ENCODE measurements around the gene BCR.

Gene BCR

DNA sequence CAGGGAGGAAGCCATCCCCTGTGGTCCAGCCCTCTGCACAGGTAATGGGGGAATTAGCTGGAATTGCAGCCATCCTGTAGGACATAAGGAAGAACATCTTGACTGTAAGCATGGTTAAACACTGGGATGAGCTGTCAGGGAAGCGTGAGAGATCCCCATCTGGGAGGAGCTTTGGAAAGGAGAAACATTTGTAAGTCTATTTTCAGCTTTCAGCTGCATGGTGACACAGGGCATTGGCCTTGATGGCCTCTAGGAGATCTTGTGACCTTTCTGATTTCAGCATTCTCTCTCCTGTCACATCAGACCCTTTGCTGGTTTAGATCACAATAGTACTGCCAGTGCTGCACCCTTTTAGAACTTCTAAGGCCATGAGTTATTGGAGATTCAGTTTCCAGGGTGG is 47.1 kb downstream of the BCR start:
- DNase-seq (ENCODE audit: low read depth in 1 of 2, low spot score in 1 of 2): no peak

GRCh38 chr22:23228503-23228902 is 48.2 kb downstream of the BCR start:
- DNase-seq (ENCODE audit: low read depth in 1 of 2, low spot score in 1 of 2): no peak

GRCh38 chr22:23229646-23230045 is 49.3 kb downstream of the BCR start:
- DNase-seq (ENCODE audit: low read depth in 1 of 2, low spot score in 1 of 2): no peak

DNA sequence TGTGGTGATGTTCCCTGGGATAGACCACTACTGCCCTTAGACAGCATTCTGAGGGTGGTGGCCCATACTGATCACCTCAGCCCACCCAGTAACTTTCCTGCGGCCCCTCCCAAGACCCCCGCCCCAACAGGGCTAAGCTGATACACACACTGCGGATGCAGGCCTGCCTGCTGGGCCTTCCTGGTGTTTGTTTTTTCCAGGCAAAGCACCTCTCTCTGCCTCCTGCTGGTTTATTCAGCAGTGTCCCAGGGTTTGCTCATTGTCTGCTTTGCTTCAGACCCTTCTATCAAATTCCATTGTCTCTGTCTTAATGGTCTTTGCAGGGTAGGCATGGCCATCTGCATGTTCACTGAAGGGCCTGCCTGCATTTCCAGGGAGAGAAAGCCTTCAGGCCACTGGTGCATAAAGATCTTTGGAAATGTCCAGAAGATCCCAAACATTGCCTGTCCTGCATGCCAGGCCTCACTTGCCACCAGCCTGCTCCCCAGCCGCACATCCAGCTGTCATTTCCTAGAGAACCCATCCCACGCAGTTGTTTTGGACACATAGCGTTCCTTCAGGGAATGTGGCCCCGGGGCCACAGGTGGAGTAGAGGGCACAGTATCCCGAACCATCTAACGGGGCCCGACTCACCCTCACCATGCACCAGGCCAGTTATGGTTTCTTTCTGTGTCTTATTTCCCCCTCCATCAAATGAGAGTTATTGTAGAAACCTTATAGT is 50.2 kb downstream of the BCR start:
- no peak for DNase-seq (ENCODE audit: low read depth in 1 of 2, low spot score in 1 of 2)

- DNase-seq (ENCODE audit: low read depth in 1 of 2, low spot score in 1 of 2): no peak
Measured at GRCh38 chr22:23231471-23232093, 51.3 kb downstream of the BCR start.

DNA sequence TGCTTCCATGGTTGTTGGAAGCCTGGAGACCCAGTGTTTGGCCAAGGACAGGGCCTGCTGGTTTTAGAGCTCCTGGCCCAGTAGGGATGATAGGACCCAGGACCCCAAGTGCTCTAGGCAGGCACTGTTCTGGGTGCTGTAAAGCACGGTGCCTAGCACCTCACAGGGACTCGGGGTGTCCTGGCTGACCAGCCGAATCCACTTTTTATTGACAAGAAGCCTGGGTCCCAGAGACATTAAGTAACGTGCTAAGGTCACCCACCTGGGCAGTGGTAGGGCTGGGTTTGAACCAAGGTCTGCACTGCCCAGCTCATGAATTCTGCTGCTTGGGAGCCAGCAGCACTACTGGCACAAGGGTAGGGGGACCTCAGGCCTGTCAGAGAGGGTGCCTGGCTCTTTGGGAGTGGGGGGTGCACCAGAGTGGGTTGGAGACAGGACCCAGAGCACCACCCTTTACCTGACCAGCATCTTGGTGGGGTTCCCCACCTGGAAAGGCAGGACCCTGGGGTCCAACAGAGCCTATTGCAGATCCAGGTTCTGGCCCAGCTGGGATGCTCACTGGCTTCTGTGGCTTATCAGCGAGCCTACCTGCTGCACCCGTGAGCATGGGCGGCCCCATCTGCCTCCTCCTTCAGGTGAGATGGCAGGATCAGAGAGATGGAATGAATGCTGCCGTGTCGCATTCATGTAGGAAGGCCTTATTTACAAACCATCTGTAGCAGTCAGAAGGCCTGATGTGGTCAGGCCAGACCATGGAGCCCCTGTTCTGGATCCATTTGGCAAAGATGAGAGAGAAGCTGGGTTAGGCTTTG is 52.0 kb downstream of the BCR start:
- DNase-seq (ENCODE audit: low read depth in 1 of 2, low spot score in 1 of 2): no peak

GRCh38 chr22:23233084-23233531 is 52.8 kb downstream of the BCR start:
- DNase-seq (ENCODE audit: low read depth in 1 of 2, low spot score in 1 of 2): no peak

GRCh38 chr22:23233752-23234408 is 53.6 kb downstream of the BCR start:
- DNase-seq (ENCODE audit: low read depth in 1 of 2, low spot score in 1 of 2): no peak

DNA sequence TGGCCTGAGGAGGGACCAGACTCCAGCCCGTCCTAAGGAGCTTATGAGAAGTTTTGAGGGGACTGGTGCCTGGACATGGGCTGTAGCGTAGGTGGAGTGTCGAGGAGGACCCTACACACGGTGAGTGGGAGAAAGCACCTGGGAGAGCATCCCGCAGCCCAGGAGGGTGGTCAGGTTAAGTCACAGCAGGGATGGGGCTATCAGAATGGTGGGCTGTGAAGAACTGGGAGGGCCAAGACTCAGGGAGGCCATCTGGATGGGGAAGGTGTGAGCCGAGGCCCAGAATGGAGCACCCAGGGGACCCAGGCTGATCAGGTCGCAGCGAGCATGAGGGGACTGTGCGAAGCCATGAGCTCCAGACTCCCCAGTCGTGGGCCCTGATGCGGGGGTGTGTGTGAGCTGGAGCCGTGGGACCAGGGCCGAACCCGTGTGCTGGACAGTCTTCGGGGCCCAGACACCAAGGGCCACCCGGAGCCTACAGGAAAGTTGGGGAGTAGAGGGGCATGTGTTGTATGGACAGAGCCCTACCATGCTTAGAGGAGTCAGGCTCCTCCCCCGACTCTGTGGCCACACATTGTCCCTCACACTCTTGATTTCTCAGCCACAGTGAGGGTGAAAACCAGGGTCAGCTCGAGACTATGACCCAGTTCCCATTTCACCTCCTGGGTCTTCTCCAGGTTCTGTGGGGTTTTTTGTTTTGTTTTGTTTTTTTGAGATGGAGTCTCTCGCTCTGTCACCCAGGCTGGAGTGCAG is 54.3 kb downstream of the BCR start:
- no peak for DNase-seq (ENCODE audit: low read depth in 1 of 2, low spot score in 1 of 2)

- DNase-seq (ENCODE audit: low read depth in 1 of 2, low spot score in 1 of 2): no peak
Measured at GRCh38 chr22:23235425-23235824, 55.1 kb downstream of the BCR start.

DNA sequence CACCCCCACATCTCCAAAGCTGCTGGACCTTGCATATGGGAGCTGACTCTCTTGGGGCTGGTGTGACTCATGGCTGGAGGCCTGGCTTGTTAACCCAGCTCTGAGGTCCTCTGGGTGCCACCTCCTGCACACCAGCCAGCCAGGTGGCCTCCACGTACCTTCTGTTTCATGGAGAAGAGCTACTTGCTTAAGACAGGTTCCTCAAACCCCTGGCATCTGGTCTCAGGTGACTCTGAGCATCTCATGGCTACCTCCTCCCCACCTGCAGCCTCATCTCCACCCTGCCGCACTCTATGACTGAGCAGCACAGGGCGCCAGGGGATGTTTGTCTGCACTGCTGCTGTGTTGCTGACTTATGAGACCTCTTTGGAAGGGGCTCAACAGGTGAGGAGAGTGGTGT is 55.7 kb downstream of the BCR start:
- no peak for DNase-seq (ENCODE audit: low read depth in 1 of 2, low spot score in 1 of 2)

DNA sequence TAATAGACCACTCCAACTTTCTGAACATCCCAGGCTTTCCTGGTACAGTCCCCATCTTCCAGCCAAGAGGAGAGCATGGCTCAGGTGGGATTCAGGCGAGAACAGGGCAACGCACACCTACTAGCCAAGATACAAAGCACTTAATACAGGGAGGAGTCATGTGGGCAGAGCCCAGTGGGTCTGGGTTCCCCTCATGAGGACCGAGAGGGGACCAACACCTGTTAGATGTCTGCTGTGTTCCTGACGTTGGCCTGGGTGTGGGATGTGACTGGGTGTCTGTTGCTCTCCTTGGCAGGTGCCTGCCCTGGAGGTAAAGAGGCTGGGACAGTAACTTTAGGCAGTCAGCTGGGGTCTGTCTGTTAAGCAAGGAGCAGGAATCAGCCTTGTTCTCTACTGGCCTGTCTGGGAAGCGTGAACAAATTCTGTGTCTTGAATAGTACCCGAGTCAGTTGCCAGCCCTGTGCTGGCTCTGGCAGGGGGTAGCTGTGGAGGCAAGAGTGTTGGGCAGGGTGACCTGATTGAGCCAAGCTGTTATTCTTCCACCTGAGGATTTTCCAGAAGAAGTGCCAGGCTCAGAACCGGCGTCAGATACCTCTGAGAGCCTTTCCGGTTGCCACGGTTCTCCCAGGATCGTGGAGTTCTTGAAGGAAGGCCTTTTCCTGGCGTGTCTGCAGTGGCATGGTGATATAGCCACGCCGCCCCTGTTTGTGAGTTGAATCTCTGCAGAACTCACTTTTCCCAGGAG is 56.3 kb downstream of the BCR start:
- no peak for DNase-seq (ENCODE audit: low read depth in 1 of 2, low spot score in 1 of 2)

- DNase-seq (ENCODE audit: low read depth in 1 of 2, low spot score in 1 of 2): no peak
Measured at GRCh38 chr22:23237201-23237798, 57.0 kb downstream of the BCR start.

DNA sequence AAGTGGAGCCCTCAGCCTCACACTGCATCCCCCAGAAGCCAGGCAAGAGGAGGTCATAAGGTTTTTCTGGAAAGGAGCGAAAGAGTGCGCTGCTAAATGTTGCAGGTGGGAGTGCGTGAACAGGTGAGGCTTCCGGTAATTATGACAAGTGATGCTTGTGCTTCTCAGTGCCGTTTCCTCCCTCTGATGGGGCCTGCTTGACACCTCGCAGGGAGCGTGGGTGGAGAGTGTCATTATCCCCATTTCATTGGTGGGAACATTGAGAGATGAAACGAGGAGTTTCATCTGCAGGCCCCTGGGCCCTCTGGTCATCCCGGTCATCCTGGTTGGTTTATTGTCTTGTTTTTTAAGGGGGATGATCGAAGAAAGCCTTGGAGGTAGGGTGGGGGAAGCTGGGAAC is 57.5 kb downstream of the BCR start:
- peak in 1 of 2 donors; percentile 30 for DNase-seq (ENCODE audit: low read depth in 1 of 2, low spot score in 1 of 2)

DNA sequence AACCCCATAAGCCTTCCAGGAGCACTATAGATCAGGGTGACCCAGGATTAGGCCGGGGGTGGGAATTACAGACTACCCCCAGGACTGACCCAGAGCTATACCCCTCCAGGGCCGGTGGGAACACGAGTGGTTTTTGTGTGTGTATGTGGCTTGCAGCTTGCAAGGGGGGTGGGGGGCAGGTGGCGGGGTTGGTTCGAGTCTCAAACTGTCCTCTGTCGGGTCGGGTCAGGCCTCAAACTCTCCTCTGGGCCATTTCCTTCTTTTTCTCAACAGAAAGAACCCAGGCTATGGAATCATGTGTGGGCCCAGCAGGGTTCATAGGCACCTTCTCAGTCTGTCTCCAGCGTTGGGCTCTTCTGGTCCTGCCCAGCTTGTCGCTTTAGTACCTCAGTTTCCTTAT is 58.4 kb downstream of the BCR start:
- DNase-seq (ENCODE audit: low read depth in 1 of 2, low spot score in 1 of 2): no peak

DNA sequence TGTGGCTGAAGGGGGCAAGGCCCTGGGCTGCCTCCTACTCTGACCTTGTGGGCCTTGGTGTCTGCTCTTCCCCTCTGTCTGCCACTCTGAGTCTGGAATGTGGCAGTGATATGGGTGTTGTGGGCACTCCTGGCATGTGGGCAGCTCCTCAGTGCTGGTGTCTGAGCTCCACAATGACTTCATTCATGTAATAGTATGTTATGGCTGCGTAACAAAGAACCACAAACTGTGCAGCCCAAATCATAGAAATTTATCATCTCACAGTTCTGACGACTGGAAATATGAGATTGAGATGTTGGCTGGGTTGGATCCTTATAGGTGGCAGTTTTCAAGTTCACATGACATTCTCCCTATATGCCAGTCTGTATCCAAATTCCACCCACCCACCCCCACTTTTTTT is 59.1 kb downstream of the BCR start:
- no peak for DNase-seq (ENCODE audit: low read depth in 1 of 2, low spot score in 1 of 2)

DNA sequence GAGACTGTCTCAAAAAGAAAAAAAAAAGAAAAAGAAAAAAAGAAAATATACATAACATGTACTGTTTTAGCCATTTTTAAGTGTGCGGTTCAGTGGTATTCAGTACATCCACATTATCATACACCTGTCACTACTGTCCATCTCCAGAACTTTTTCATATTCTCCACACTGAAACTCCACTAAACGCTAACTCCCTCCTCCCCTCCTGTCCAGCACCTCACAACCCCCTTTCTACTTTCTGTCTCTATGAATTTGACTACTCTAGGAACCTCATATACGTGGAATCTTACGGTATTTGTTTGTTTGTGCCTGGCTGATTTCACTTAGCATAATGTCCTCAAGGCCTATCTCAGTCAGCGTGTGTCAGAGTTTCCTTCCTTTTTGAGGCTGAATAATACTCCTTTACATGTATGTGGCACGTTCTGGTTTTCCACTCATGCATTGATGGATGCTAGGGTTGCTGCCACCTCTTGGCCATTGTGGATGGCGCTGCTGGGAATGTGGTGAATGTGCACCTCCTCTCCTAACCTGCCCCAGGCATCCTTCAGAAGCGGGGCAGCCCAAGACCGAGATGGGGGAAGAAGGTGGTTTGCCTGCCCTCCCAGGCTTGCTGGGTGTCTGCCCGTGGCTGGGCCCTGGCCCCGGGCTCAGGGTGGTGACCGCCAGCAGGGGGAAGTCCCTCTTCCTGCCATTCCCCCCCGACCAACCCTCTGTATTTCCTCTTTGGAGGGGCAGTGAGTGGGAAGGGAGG is 60.5 kb downstream of the BCR start:
- no peak for DNase-seq (ENCODE audit: low read depth in 1 of 2, low spot score in 1 of 2)

DNA sequence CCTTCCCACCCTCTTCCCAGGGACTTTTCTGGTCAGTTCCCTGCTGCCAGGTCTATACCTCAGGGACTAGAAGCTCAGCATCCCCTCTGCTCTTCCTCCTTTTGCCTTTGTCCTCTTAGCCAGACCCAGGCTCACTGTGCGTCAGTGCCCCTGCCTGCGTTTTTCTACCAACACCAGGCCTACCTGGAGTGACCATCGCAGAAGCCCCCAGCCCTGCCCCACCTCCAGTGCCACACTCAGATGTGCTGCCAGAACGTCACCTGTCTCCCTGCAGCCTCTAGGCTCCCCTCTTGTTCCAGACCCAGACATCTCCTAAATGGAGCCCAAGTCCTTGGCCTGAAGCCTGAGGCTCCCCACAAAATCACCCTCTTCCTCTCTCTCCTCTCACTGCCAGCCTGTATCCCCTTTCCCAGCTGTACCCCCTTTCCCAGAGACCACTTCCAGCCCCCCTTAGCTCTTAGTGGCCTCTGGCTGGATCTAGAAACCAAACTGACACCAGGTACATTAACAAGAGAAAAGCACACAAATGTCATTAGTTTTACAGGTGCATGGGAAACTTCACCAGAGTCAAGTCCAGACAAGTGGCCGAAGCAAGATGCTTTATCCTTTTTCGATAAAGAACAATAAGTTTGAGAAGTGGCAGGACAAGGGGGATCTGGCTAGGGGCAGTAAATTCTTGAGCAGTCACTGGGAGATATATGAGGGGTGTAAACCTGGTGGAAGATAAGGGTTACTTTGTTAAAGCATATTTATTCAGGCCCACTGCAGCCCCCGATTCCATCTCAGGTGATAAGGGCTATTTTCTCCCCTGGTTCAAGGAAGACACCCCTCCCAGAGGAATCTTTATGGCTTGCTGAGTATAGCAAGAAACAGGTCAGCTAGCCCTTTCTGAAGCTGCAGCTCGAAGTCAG is 61.5 kb downstream of the BCR start:
- no peak for DNase-seq (ENCODE audit: low read depth in 1 of 2, low spot score in 1 of 2)

Measured in activated T-helper 1 cell treated with anti-CD3 and anti-CD28 coated beads, Interleukin-2, amount 50 U/mL, for 16 hours (primary cell).